K562 (cell line): Measurements from ENCODE around the gene ATXN2L. TPM values are rescaled to one million over a fixed set of nuclear protein-coding genes. Genes with fewer than 3 reads are reported as not detected.

Source experiments
- ATAC-seq: fragments of 200-7000 bp; cut with Tn5 transposase; 3 replicates; pipeline ENCODE4 v1.9.1; 2020; ENCODE audit warnings: moderate library complexity
- BruUV-seq: library from RNA; stranded (reverse); fragments of 400-500 nt; replicated peaks from 2 replicates; lab custom pipeline; 2021; lab: Mats Ljungman, UMichigan
- CTCF ChIA-PET: fragments of 300-600 bp; formaldehyde crosslinking; extraction: SDS; loops from one replicate; lab custom pipeline; 2021; ENCODE audit warnings: low intra/inter-chr PET ratio; lab: Yijun Ruan, JAX
- POLR2A ChIA-PET: fragments of 300-600, 350-650 bp; sonication (Branson Sonifier 250); formaldehyde crosslinking; extraction: SDS; loops from one replicate; lab custom pipeline; 2021; ENCODE audit warnings: antibody characterized with exemption, inconsistent platforms; lab: Yijun Ruan, JAX
- DNase-seq, 4 experiments: peaks; one replicate each; pipeline versions ENCODE4 v3.0.0 to v3.0.0-alpha.2; 2011 to 2018; ENCODE audit warnings: low spot score in 3 of 4, mixed read lengths in 3 of 4; ENCODE audit errors: extremely low read depth in 1 of 4
- FAIRE-seq: peaks from 2 replicates; lab custom pipeline; 2011; peaks lifted over from hg19 to GRCh38; lab: Jason Lieb, UNC
- H2AFZ ChIP-seq: 2 replicates; pipeline ENCODE4 v1.6.0; 2011; ENCODE audit warnings: low read depth, low read length, control low read depth, inconsistent platforms
- H3K27ac ChIP-seq: fragments of 200-600 bp; 3 replicates; pipeline ENCODE4 v1.8.0; 2011; ENCODE audit warnings: low read depth, mild to moderate bottlenecking, control low read depth, inconsistent platforms, low read length, moderate library complexity, mixed read lengths; ENCODE audit errors: extremely low read depth
- H3K27me3 ChIP-seq, 2 experiments: fragments of 300-600 bp in 1 of 2; 2 replicates in 1 of 2; 3 replicates in 1 of 2; pipeline versions ENCODE4 v1.6.0 to v1.8.0; 2011; ENCODE audit warnings: inconsistent platforms in 2 of 2, low read length in 2 of 2, mild to moderate bottlenecking in 1 of 2, mixed read lengths in 1 of 2, moderate library complexity in 1 of 2; ENCODE audit not compliant: control insufficient read depth in 2 of 2, insufficient read depth in 2 of 2
- H3K36me3 ChIP-seq: fragments of 300-600 bp; 3 replicates; pipeline ENCODE4 v1.8.0; 2011; ENCODE audit warnings: mild to moderate bottlenecking, low read length, inconsistent platforms; ENCODE audit not compliant: control insufficient read depth, insufficient read depth
- H3K4me1 ChIP-seq, 2 experiments: fragments of 200-600 bp in 1 of 2; replicated peaks in 1 of 2; 2 replicates in 1 of 2; 3 replicates in 1 of 2; pipeline versions ENCODE4 v1.5.1 to v1.8.0; 2011; ENCODE audit warnings: inconsistent platforms in 2 of 2, low read length in 2 of 2, mild to moderate bottlenecking in 1 of 2, mixed read lengths in 1 of 2, moderate library complexity in 1 of 2; ENCODE audit not compliant: control insufficient read depth in 2 of 2, insufficient read depth in 2 of 2
- H3K4me2 ChIP-seq: 2 replicates; pipeline ENCODE4 v1.6.1; 2011; ENCODE audit warnings: low read length, control low read depth, inconsistent platforms, mixed read lengths; ENCODE audit not compliant: insufficient read depth
- H3K4me3 ChIP-seq: fragments of 200-600 bp; sonication (generic), shearing (Covaris generic); 2 replicates; pipeline ENCODE4 v1.5.1; 2016; ENCODE audit warnings: control low read depth, inconsistent platforms
- H3K79me2 ChIP-seq: fragments of 200-600 bp; 3 replicates; pipeline ENCODE4 v1.8.0; 2011; ENCODE audit warnings: low read length, inconsistent platforms; ENCODE audit not compliant: control insufficient read depth, insufficient read depth
- H3K9ac ChIP-seq, 2 experiments: 2 replicates each; pipeline versions ENCODE4 v1.6.0 to v1.6.1; 2011; ENCODE audit warnings: low read depth in 2 of 2, low read length in 2 of 2, control low read depth in 1 of 2, inconsistent platforms in 1 of 2, mild to moderate bottlenecking in 1 of 2, mixed read lengths in 1 of 2; ENCODE audit not compliant: insufficient read depth in 1 of 2
- H3K9me1 ChIP-seq: one replicate; pipeline ENCODE4 v1.6.0; 2011; ENCODE audit warnings: inconsistent platforms, mild to moderate bottlenecking, low read length, moderate library complexity; ENCODE audit not compliant: control insufficient read depth, insufficient read depth
- H3K9me3 ChIP-seq: replicated peaks from 2 replicates; pipeline ENCODE4 v1.5.1; 2011; ENCODE audit warnings: low read depth, low read length, inconsistent platforms; ENCODE audit not compliant: control insufficient read depth, insufficient read depth
- H4K20me1 ChIP-seq: replicated peaks from 2 replicates; pipeline ENCODE4 v1.6.1; 2011; ENCODE audit warnings: low read length, inconsistent platforms, mixed read lengths; ENCODE audit not compliant: control insufficient read depth, insufficient read depth
- CUX1 ChIP-seq: fragments of 200-800 bp; sonication (Bioruptor generic); IDR thresholded peaks from 2 replicates; pipeline ENCODE4 v1.6.1; 2016; ENCODE audit warnings: missing genetic modification characterization, missing compliant biosample characterization
- ETS1 ChIP-seq: conservative IDR thresholded peaks from 2 replicates; pipeline ENCODE4 v1.6.1; 2011; ENCODE audit warnings: low read depth, mild to moderate bottlenecking, low read length; ENCODE audit not compliant: control insufficient read depth
- ETV1 ChIP-seq: fragments of 450-650 bp; conservative IDR thresholded peaks from 2 replicates; pipeline ENCODE4 v1.6.1; 2016; ENCODE audit warnings: missing genetic modification characterization, control low read depth, low read depth, missing compliant biosample characterization
- KDM4B ChIP-seq, 2 experiments: fragments of 450-650 bp in 1 of 2; sonication (generic) in 1 of 2; IDR thresholded peaks; 2 replicates each; pipeline ENCODE4 v1.6.1; 2016 to 2017; ENCODE audit warnings: borderline replicate concordance in 2 of 2, antibody characterized with exemption in 1 of 2, low read depth in 1 of 2, mild to moderate bottlenecking in 1 of 2
- KLF16 ChIP-seq: IDR thresholded peaks from 2 replicates; pipeline ENCODE4 v1.6.1; 2016; ENCODE audit warnings: antibody characterized with exemption
- LEF1 ChIP-seq: fragments of 450-650 bp; IDR thresholded peaks from 2 replicates; pipeline ENCODE4 v1.6.1; 2016; ENCODE audit warnings: mild to moderate bottlenecking
- MXI1 ChIP-seq: IDR thresholded peaks from 2 replicates; pipeline ENCODE4 v1.6.1; 2011; ENCODE audit warnings: low read depth, mild to moderate bottlenecking, improper control_type of control experiment, low read length
- NCOA1 ChIP-seq: fragments of 450-650 bp; IDR thresholded peaks from 2 replicates; pipeline ENCODE4 v1.6.1; 2016; ENCODE audit warnings: low read depth
- NONO ChIP-seq, 2 experiments: fragments of 200-400 bp in 1 of 2; fragments of 450-650 bp in 1 of 2; formaldehyde crosslinking in 1 of 2; IDR thresholded peaks; 2 replicates each; pipeline ENCODE4 v1.6.1; 2017; ENCODE audit warnings: low read depth in 2 of 2, mild to moderate bottlenecking in 2 of 2, moderate library complexity in 2 of 2, low read length in 1 of 2
- RBM15 ChIP-seq: fragments of 200-400 bp; formaldehyde crosslinking; IDR thresholded peaks from 2 replicates; pipeline ENCODE4 v1.6.1; 2018; ENCODE audit warnings: mild to moderate bottlenecking, low read length, moderate library complexity; ENCODE audit not compliant: insufficient read depth
- RBM17 ChIP-seq: fragments of 200-400 bp; formaldehyde crosslinking; IDR thresholded peaks from 2 replicates; pipeline ENCODE4 v1.6.1; 2017; ENCODE audit warnings: low read depth, mild to moderate bottlenecking, low read length, borderline replicate concordance
- VEZF1 ChIP-seq: fragments of 200-800 bp; sonication (Bioruptor generic); IDR thresholded peaks from 2 replicates; pipeline ENCODE4 v1.6.1; 2017; ENCODE audit warnings: missing genetic modification characterization, missing compliant biosample characterization
- ZFP30 ChIP-seq: fragments of 250-450 bp; sonication (Bioruptor Pico); IDR thresholded peaks from 2 replicates; pipeline ENCODE4 v1.8.0; 2022; ENCODE audit warnings: moderate library complexity, mild to moderate bottlenecking, inconsistent platforms, borderline replicate concordance
- ZNF282 ChIP-seq: sonication (generic); formaldehyde crosslinking; IDR thresholded peaks from 2 replicates; pipeline ENCODE4 v1.8.1; 2023; ENCODE audit warnings: missing genetic modification reagents
- WGBS: fragments of 100-300 bp; shearing (Covaris generic); methylation state at CpG from one replicate; pipeline ENCODE4 v1.1.6; 2016; ENCODE audit warnings: low coverage, mixed read lengths; ENCODE audit not compliant: insufficient coverage; ENCODE audit errors: missing lambda C conversion rate; 5-methylcytosine and 5-hydroxymethylcytosine counted together
- in situ Hi-C: fragments of 300-500 bp; cut with MboI; formaldehyde crosslinking; loops from 4 replicates; pipeline ENCODE4 v1.15.0; 2018; ENCODE audit warnings: inconsistent platforms, mixed read lengths
- intact Hi-C: fragments of 100-400 bp; cut with micrococcal nuclease; formaldehyde crosslinking; loops from 2 replicates; pipeline ENCODE4 v1.14.2; 2022
- polyA plus RNA-seq, 8 experiments: library from polyadenylated mRNA; depleted of rRNA in 4 of 8; stranded (reverse) in 5 of 8; unstranded in 3 of 8; fragments of >200 nt; fragmentation: Nextera tagmentation in 2 of 8; fragmentation: Illumina TruSeq in 1 of 8; extraction: Ambion mirVana in 2 of 8; extraction: Trizol in 1 of 8; gene quantifications; 2 replicates each; pipeline versions ENCODE4 v1.2.1 to v1.2.3, GENCODE V29; 2011 to 2014; ENCODE audit warnings: inconsistent platforms in 1 of 8, missing spikeins in 1 of 8
- total RNA-seq, 7 experiments: library from RNA; depleted of rRNA in 6 of 7; stranded (reverse); fragments of >200 nt in 6 of 7; fragmentation: Illumina TruSeq in 2 of 7; extraction: Trizol in 2 of 7; gene quantifications; 2 replicates each; pipeline versions ENCODE4 v1.2.1 to v1.2.3, GENCODE V29; 2011 to 2021; ENCODE audit warnings: low replicate concordance in 1 of 7

ATXN2L gene
- total and polyA plus RNA-seq, 9 of the 15 experiments (the other 6 are each of a cell fraction or from before 2014, with no cell fraction given), result 3.8 to 280 (median 37.2) TPM

GRCh38 chr16:28865001-28865688 lies 42.3 kb downstream of the ATXN2L start:
- FAIRE-seq, result no peak
- no peak for TF ChIP-seq NONO (IDR thresholded peaks at IDR 0.05; ENCODE audit: low read depth in 2 of 2, low read length in 1 of 2)
- TF ChIP-seq CUX1 (CRISPR knock-in tag), result no peak
- no peak for TF ChIP-seq ZNF282 (CRISPR knock-in tag)
- TF ChIP-seq VEZF1 (CRISPR knock-in tag), result no peak
- no peak for TF ChIP-seq LEF1
- no peak for TF ChIP-seq NCOA1
- TF ChIP-seq ZFP30 (CRISPR knock-in tag), result no peak
- TF ChIP-seq ETS1, result no peak
- no peak for TF ChIP-seq KDM4B (IDR thresholded peaks at IDR 0.05; ENCODE audit: borderline replicate concordance in 2 of 2, low read depth in 1 of 2)
- TF ChIP-seq MXI1, result no peak
- TF ChIP-seq KLF16, result no peak
- TF ChIP-seq RBM17, result no peak
- TF ChIP-seq RBM15, result no peak
- no peak for TF ChIP-seq ETV1 (tag)

More at GRCh38 chr16:28865001-28865688, 42.3 kb downstream of the ATXN2L start:
- peaks cover 14 to 30% of the 10 kb centered on the region in 2 experiments for H3K4me1 ChIP-seq
- 67% methylated on average over 11 of the region's 12 CpGs for WGBS
- CTCF ChIA-PET, result no interaction called here
- peaks cover 9% of the 10 kb centered on the region; the same call in 1 of the 2 replicates for H4K20me1 ChIP-seq
- no peaks in the 10 kb centered on the region for H3K9me1 ChIP-seq
- in situ Hi-C loops, result no loop called here
- peaks cover 53% of the 10 kb centered on the region for H3K79me2 ChIP-seq
- TSS peak; percentile 65 for BruUV-seq
- H3K4me3 ChIP-seq, result peak overlapping the region; percentile 88; the same call in 1 of the 2 replicates
- peak overlapping the region; percentile 99; the same call in 2 of the 3 replicates for H3K27ac ChIP-seq
- H3K4me2 ChIP-seq, result peak overlapping the region; percentile 99
- DNase-seq (no peak), ATAC-seq (no peak)
- intact Hi-C loops, result no loop called here
- peak overlapping the region; percentile 93 to 99 for H3K9ac ChIP-seq
- POLR2A ChIA-PET, result interaction anchor here (0.5 to 5.6 kb wide), 12 partner anchors 9 to 925 kb away, joined by 3 to 99 read pairs (median 4); partner anchors contain the start of genes KIF22 and TUFM
- peaks cover 49% of the 10 kb centered on the region; the same call in 2 of the 3 replicates for H3K36me3 ChIP-seq
- no peaks in the 10 kb centered on the region for H3K27me3 ChIP-seq
- H2AFZ ChIP-seq, result no peak overlapping the region
- no peaks in the 10 kb centered on the region for H3K9me3 ChIP-seq
